ENCODE results near the gene ADAMTS9.

GRCh38 chr3:64584179-64584578, 103.6 kb downstream of the ADAMTS9 start:
- no peak for TF ChIP-seq EP300 (IDR thresholded peaks at IDR 0.05; ENCODE audit: low read depth)
- no peak for TF ChIP-seq POLR2A (IDR thresholded peaks at IDR 0.05)
- TF ChIP-seq, protein P1, sequence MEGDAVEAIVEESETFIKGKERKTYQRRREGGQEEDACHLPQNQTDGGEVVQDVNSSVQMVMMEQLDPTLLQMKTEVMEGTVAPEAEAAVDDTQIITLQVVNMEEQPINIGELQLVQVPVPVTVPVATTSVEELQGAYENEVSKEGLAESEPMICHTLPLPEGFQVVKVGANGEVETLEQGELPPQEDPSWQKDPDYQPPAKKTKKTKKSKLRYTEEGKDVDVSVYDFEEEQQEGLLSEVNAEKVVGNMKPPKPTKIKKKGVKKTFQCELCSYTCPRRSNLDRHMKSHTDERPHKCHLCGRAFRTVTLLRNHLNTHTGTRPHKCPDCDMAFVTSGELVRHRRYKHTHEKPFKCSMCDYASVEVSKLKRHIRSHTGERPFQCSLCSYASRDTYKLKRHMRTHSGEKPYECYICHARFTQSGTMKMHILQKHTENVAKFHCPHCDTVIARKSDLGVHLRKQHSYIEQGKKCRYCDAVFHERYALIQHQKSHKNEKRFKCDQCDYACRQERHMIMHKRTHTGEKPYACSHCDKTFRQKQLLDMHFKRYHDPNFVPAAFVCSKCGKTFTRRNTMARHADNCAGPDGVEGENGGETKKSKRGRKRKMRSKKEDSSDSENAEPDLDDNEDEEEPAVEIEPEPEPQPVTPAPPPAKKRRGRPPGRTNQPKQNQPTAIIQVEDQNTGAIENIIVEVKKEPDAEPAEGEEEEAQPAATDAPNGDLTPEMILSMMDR (IDR thresholded peaks at IDR 0.05): no peak
